IMR-90 (cell line): ENCODE results near the gene MFNG. TPM values are rescaled to one million over a fixed set of nuclear protein-coding genes. Genes with fewer than 3 reads are reported as not detected.

ENCODE experiments used
- ATAC-seq: fragments of 200-7000 bp; cut with Tn5 transposase; 2 replicates; pipeline ENCODE4 v1.9.1; 2020; ENCODE audit warnings: low read depth, mild to moderate bottlenecking, moderate library complexity
- BruUV-seq: library from RNA; stranded (reverse); fragments of 400-500 nt; replicated peaks from 2 replicates; lab custom pipeline; 2021; lab: Mats Ljungman, UMichigan
- CTCF ChIA-PET: fragments of 300-600 bp; formaldehyde crosslinking; extraction: SDS; loops from one replicate; lab custom pipeline; 2021; ENCODE audit warnings: antibody characterized with exemption; lab: Yijun Ruan, JAX
- POLR2A ChIA-PET: fragments of 300-600 bp; sonication (Branson Sonifier 250); formaldehyde crosslinking; loops from one replicate; lab custom pipeline; 2022; ENCODE audit warnings: antibody characterized with exemption; ENCODE audit not compliant: unreplicated experiment; lab: Charles Lee
- DNase-seq: peaks from one replicate; pipeline ENCODE4 v3.0.0; 2013
- H2AFZ ChIP-seq: replicated peaks from 2 replicates; pipeline ENCODE3; 2013; ENCODE audit warnings: low read length, mild to moderate bottlenecking; ENCODE audit not compliant: poor library complexity
- H2AK5ac ChIP-seq: 2 replicates; pipeline ENCODE4 v1.6.1; 2013; ENCODE audit warnings: low read depth, low read length, inconsistent platforms
- H2AK9ac ChIP-seq: replicated peaks from 2 replicates; pipeline ENCODE3; 2013; ENCODE audit warnings: mild to moderate bottlenecking, low read depth, low read length, moderate library complexity; ENCODE audit not compliant: poor library complexity
- H2BK120ac ChIP-seq: 2 replicates; pipeline ENCODE4 v1.6.1; 2013; ENCODE audit warnings: low read depth, low read length, inconsistent platforms
- H2BK15ac ChIP-seq: 3 replicates; pipeline ENCODE4 v1.6.1; 2013; ENCODE audit warnings: low read depth, low read length, inconsistent platforms
- H2BK20ac ChIP-seq: 2 replicates; pipeline ENCODE4 v1.6.1; 2013; ENCODE audit warnings: low read depth, mild to moderate bottlenecking, inconsistent platforms, low read length, moderate library complexity
- H2BK5ac ChIP-seq: 2 replicates; pipeline ENCODE4 v1.6.1; 2013; ENCODE audit warnings: mild to moderate bottlenecking, low read depth, low read length, inconsistent platforms; ENCODE audit not compliant: poor library complexity, severe bottlenecking
- H3K14ac ChIP-seq: replicated peaks from 2 replicates; pipeline ENCODE4 v1.6.1; 2013; ENCODE audit warnings: low read depth, low read length, inconsistent platforms
- H3K18ac ChIP-seq: 2 replicates; pipeline ENCODE4 v1.6.1; 2013; ENCODE audit warnings: low read depth, low read length, control low read depth
- H3K23ac ChIP-seq: 2 replicates; pipeline ENCODE4 v1.6.1; 2013; ENCODE audit warnings: low read depth, low read length, inconsistent platforms
- H3K27ac ChIP-seq: 2 replicates; pipeline ENCODE4 v1.5.1; 2013; ENCODE audit warnings: mild to moderate bottlenecking, control low read depth, low read length; ENCODE audit not compliant: insufficient read depth
- H3K27me3 ChIP-seq: 2 replicates; pipeline ENCODE4 v1.6.1; 2013; ENCODE audit warnings: low read length; ENCODE audit not compliant: control insufficient read depth, insufficient read depth
- H3K36me3 ChIP-seq: 2 replicates; pipeline ENCODE4 v1.6.1; 2013; ENCODE audit warnings: low read length, mixed read lengths; ENCODE audit not compliant: control insufficient read depth, insufficient read depth
- H3K4ac ChIP-seq: 2 replicates; pipeline ENCODE4 v1.6.1; 2013; ENCODE audit warnings: low read depth, low read length, inconsistent platforms
- H3K4me1 ChIP-seq: 2 replicates; pipeline ENCODE4 v1.6.1; 2013; ENCODE audit warnings: low read length, mixed read lengths; ENCODE audit not compliant: control insufficient read depth, insufficient read depth
- H3K4me2 ChIP-seq: 2 replicates; pipeline ENCODE4 v1.6.1; 2013; ENCODE audit warnings: low read depth, mild to moderate bottlenecking, control low read depth, low read length, moderate library complexity
- H3K4me3 ChIP-seq: 2 replicates; pipeline ENCODE4 v1.5.1; 2013; ENCODE audit warnings: low read depth, mild to moderate bottlenecking, control low read depth, low read length, moderate library complexity; ENCODE audit not compliant: insufficient read depth
- H3K56ac ChIP-seq: 2 replicates; pipeline ENCODE4 v1.6.1; 2013; ENCODE audit warnings: low read length, inconsistent platforms; ENCODE audit not compliant: insufficient read depth; ENCODE audit errors: extremely low read depth
- H3K79me1 ChIP-seq, 2 experiments: 2 replicates each; pipeline ENCODE4 v1.6.1; 2013; ENCODE audit warnings: low read length in 2 of 2, inconsistent platforms in 1 of 2, low read depth in 1 of 2
- H3K9ac ChIP-seq: 2 replicates; pipeline ENCODE4 v1.6.1; 2013; ENCODE audit warnings: low read depth, low read length, control low read depth
- H3K9me1 ChIP-seq: 2 replicates; pipeline ENCODE4 v1.6.1; 2013; ENCODE audit warnings: low read length, inconsistent platforms; ENCODE audit not compliant: insufficient read depth
- H3K9me3 ChIP-seq: 2 replicates; pipeline ENCODE4 v1.6.1; 2013; ENCODE audit warnings: low read length; ENCODE audit not compliant: control insufficient read depth, insufficient read depth
- H4K20me1 ChIP-seq: 2 replicates; pipeline ENCODE4 v1.6.1; 2013; ENCODE audit warnings: low read length, inconsistent platforms; ENCODE audit not compliant: insufficient read depth
- H4K5ac ChIP-seq: 2 replicates; pipeline ENCODE4 v1.6.1; 2013; ENCODE audit warnings: mild to moderate bottlenecking, low read depth, low read length, control low read depth
- H4K8ac ChIP-seq, 2 experiments: 2 replicates each; pipeline ENCODE4 v1.6.1; 2013; ENCODE audit warnings: low read depth in 2 of 2, low read length in 2 of 2, control low read depth in 1 of 2, inconsistent platforms in 1 of 2
- H4K91ac ChIP-seq: 2 replicates; pipeline ENCODE4 v1.6.1; 2013; ENCODE audit warnings: low read depth, low read length, inconsistent platforms; ENCODE audit not compliant: insufficient read depth
- CTCF ChIP-seq: conservative IDR thresholded peaks from 2 replicates; pipeline ENCODE4 v1.5.1; 2012; ENCODE audit warnings: mild to moderate bottlenecking, low read depth, low read length, improper control_type of control experiment
- ELK1 ChIP-seq: fragments of 150-350 bp; IDR thresholded peaks from 2 replicates; pipeline ENCODE4 v1.6.1; 2016; ENCODE audit warnings: low read depth, mild to moderate bottlenecking, low read length, moderate library complexity, borderline replicate concordance
- MAFK ChIP-seq: IDR thresholded peaks from 2 replicates; pipeline ENCODE4 v1.6.1; 2012; ENCODE audit warnings: low read depth, low read length, improper control_type of control experiment
- NFE2L2 ChIP-seq: fragments of 150-350 bp; IDR thresholded peaks from 2 replicates; pipeline ENCODE4 v1.6.1; 2016; ENCODE audit warnings: low read depth, mild to moderate bottlenecking, low read length
- RAD21 ChIP-seq: IDR thresholded peaks from 2 replicates; pipeline ENCODE4 v1.6.1; 2012; ENCODE audit warnings: low read length, improper control_type of control experiment
- RCOR1 ChIP-seq: IDR thresholded peaks from 2 replicates; pipeline ENCODE4 v1.6.1; 2012; ENCODE audit warnings: mild to moderate bottlenecking, low read length, improper control_type of control experiment; ENCODE audit not compliant: insufficient replicate concordance
- WGBS, 2 experiments: methylation state at CpG; one replicate each; pipeline versions ENCODE4 v1.1.5 to v1.1.7; 2013; ENCODE audit warnings: missing lambda C conversion rate in 2 of 2; ENCODE audit not compliant: insufficient read length in 1 of 2; ENCODE audit errors: extremely low coverage in 2 of 2; 5-methylcytosine and 5-hydroxymethylcytosine counted together
- dilution Hi-C: fragments of 300-500 bp; cut with HindIII; formaldehyde crosslinking; loops from one replicate; pipeline ENCODE4 v1.14.3; 2018; ENCODE audit warnings: low sequenced_read_pairs; ENCODE audit not compliant: unreplicated experiment
- in situ Hi-C: fragments of 300-500 bp; cut with MboI; formaldehyde crosslinking; loops from 3 replicates; pipeline ENCODE4 v1.14.3; 2019; ENCODE audit warnings: low sequenced_read_pairs, inconsistent platforms, mixed read lengths
- intact Hi-C: fragments of 100-400 bp; cut with micrococcal nuclease; formaldehyde crosslinking; loops from 2 replicates; pipeline ENCODE4 v1.10.0; 2022
- polyA plus RNA-seq, 3 experiments: library from polyadenylated mRNA; depleted of rRNA; stranded (reverse); fragments of >200 nt; gene quantifications; 2 replicates each; pipeline ENCODE4 v1.2.3, GENCODE V29; 2012; ENCODE audit warnings: low replicate concordance in 1 of 3
- total RNA-seq: library from RNA; depleted of rRNA; stranded (reverse); fragments of >200 nt; gene quantifications from 2 replicates; pipeline ENCODE4 v1.2.3, GENCODE V29; 2012

Gene MFNG
- total and polyA plus RNA-seq, 2 of the 4 experiments (the other 2 are of a cell fraction): 0.15 TPM; not detected in 1

GRCh38 chr22:37503850-37504249 is 17.7 kb upstream of the MFNG start:
- no peak overlapping the region for H4K91ac ChIP-seq
- no peak overlapping the region for H2BK5ac ChIP-seq
- intact Hi-C loops: no loop called here
- no peak overlapping the region for H4K5ac ChIP-seq
- peaks cover 4% of the 10 kb centered on the region for H3K9me1 ChIP-seq
- H3K4me1 ChIP-seq: peaks cover 11% of the 10 kb centered on the region
- no peak overlapping the region for H3K9ac ChIP-seq
- H2AFZ ChIP-seq: no peak overlapping the region
- H3K4me2 ChIP-seq: no peak overlapping the region
- H2AK9ac ChIP-seq: no peak overlapping the region
- H2BK120ac ChIP-seq: no peak overlapping the region
- ChIA-PET POLR2A (no interaction called here), CTCF (no interaction called here)
- H3K36me3 ChIP-seq: peaks cover 31% of the 10 kb centered on the region
- H3K27me3 ChIP-seq: no peaks in the 10 kb centered on the region
- no peak overlapping the region for H2AK5ac ChIP-seq
- H3K56ac ChIP-seq: no peak overlapping the region
- peaks cover 0 to 15% of the 10 kb centered on the region in 2 experiments; a peak in 2 of 4 replicates for H3K79me1 ChIP-seq
- dilution Hi-C loops: no loop called here
- H3K27ac ChIP-seq: no peak overlapping the region
- H3K4me3 ChIP-seq: no peak overlapping the region
- H3K18ac ChIP-seq: no peak overlapping the region
- H4K20me1 ChIP-seq: no peaks in the 10 kb centered on the region; the same call in 1 of the 2 replicates
- no peak overlapping the region for H3K23ac ChIP-seq
- TF ChIP-seq RAD21 (no peak), MAFK (no peak), RCOR1 (no peak), ELK1 (no peak), CTCF (no peak), NFE2L2 (no peak)
- H2BK15ac ChIP-seq: no peak overlapping the region
- in situ Hi-C loops: no loop called here
- H3K9me3 ChIP-seq: no peaks in the 10 kb centered on the region
- no TSS peak for BruUV-seq
- no peak overlapping the region for H3K14ac ChIP-seq
- no peak overlapping the region for H4K8ac ChIP-seq
- ATAC-seq (no peak), DNase-seq (no peak)
- no CpG with 5 or more reads among the region's 11 CpGs for WGBS, 2 experiments
- H3K4ac ChIP-seq: no peak overlapping the region
- no peak overlapping the region for H2BK20ac ChIP-seq
